HG03460 (cell line): ENCODE measurements around the gene FTCD.
"Not testable (repeated sequence)": the region's sequence is repeated elsewhere in the genome, so short reads cannot be mapped to it uniquely, and the experiment has no call there.

Source experiments
- ATAC-seq: cut with Tn5 transposase; IDR thresholded peaks from one replicate; pipeline ENCODE4 v1.9.1; 2021; ENCODE audit not compliant: unreplicated experiment

Gene FTCD

GRCh38 chr21:46171996-46172862, 16.9 kb upstream of the FTCD start:
- ATAC-seq: no peak

DNA sequence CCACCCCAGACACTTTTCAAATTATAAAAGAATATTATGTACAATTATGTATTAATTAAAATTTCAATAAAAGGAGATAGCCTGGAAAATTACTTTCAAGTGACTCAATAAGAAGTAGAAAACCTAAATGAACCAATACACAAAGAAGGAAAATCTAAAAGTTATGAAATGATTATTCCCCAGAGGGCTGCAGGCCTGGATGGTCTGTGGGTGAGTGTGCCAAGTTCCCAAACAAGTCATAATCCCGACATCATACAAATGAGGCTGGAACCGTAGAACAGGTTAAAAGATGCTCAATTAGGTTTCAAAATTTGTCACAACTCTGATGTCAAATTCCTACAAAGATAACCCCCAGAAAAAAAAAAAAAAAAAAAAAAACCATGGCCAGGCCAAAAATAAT, 16.2 kb upstream of the FTCD start:
- ATAC-seq: no peak

- ATAC-seq: not testable (repeated sequence)
These were observed 15.2 kb upstream of the FTCD start for GRCh38 chr21:46170436-46171193.

- no peak for ATAC-seq
These were observed 13.4 kb upstream of the FTCD start for GRCh38 chr21:46168659-46169386.

- ATAC-seq: no peak
These were observed 12.9 kb upstream of the FTCD start for GRCh38 chr21:46168238-46168637.

GRCh38 chr21:46165098-46165497, 9.7 kb upstream of the FTCD start:
- ATAC-seq: no peak

GRCh38 chr21:46163380-46163779, 8.0 kb upstream of the FTCD start:
- no peak for ATAC-seq

- no peak for ATAC-seq
These were observed 6.5 kb upstream of the FTCD start for GRCh38 chr21:46161633-46162592.

- ATAC-seq: no peak
These were observed 5.7 kb upstream of the FTCD start for GRCh38 chr21:46160907-46161632.

DNA sequence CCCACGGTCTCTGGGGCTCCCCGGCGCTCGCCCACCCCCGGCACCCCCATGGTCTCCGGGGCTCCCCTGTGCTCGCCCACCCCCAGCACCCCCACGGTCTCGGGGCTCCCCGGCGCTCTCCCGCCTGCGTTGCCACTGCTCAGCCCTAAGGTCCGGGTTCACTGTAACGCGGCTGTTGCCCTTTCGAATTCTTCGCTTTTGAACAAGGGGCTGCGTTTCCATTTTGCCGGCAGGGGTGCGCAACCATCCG, 5.2 kb upstream of the FTCD start:
- ATAC-seq: no peak

GRCh38 chr21:46159841-46160656, 4.7 kb upstream of the FTCD start:
- no peak for ATAC-seq

DNA sequence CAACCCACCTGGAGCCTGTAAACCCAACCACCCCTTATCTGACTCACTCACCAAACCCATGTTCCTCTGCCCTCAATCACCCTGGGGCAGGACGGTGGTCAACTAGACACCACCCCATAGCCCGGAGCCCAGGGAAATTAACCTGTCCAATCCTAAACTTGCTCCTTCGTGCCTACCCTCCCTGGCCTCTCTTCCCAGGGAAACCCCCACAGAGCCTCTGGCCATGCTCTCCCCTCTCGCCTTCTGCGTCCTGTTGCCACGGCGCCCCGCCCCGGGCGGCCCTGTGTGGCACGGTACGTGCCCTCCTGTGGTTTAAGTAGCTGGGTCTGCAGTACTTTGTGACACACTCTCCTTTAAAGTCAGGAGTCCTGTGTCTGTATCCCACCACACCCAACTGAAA, 4.0 kb upstream of the FTCD start:
- no peak for ATAC-seq

GRCh38 chr21:46158666-46159300, 3.4 kb upstream of the FTCD start:
- ATAC-seq: no peak

DNA sequence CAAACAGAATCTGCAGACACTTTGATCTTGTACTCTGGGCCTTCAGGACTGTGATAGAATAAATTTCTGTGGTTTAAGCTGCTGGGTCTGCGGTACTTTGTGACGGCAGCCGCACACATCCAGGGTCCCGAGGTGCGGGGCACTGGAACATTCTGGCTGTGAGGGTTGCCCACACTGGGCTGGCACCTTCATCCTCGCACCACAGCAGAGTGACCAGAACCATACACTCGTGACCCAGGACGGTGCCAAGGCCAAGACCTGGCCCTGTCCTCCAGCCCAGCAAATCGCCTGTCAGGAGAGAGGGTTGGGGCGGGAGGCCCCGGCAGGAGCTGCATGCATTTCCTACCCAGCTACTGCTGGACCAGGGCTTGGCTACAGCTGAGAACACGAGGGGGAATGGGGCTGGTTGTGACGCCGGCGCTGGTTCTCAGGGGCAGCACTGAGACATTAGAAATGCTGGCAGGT, 2.6 kb upstream of the FTCD start:
- no peak for ATAC-seq

DNA sequence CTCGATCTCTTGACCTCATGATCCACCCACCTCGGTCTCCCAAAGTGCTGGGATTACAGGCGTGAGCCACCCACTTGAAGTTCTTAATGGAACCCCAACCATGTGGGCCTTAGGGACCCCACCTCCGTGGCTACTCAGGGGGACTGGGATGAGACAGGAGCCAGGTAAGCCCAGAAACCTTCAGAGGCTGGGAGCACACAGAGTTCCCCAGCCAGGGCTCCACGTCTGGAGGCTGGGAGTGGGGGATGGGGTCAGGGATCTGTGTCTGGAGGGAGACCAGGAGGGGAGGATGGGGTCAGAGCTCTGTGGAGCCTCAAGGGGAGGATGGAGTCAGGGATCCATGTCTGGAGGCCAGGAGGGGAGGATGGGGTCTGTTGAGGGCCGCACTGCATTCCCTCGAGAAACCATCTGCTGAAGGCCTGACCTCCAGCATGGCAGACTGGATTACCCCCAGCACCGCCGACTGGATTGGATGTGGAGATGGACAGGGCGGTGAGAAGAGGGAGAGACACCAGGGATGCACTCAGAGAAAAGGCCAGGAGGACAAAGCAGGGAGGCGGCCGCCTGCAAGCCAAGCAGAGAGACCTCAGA, 2.1 kb upstream of the FTCD start:
- ATAC-seq: no peak

DNA sequence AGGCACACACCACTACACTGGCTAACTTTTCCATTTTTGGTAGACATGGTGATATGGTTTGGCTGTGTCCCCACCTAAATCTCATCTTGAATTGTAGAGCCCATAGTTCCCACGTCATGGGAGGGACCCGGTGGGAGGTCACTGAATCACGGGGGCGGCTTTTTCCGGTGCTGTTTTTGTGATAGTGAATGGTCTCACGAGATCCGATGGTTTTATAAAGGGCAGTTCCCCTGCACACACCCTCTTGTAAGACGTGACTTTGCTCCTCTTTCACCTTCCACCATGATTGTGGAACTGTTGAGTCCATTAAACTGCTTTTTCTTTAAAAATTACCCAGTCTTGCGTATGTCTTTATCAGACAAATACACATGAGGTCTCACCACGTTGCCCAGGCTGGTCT, 1.3 kb upstream of the FTCD start:
- ATAC-seq: no peak

DNA sequence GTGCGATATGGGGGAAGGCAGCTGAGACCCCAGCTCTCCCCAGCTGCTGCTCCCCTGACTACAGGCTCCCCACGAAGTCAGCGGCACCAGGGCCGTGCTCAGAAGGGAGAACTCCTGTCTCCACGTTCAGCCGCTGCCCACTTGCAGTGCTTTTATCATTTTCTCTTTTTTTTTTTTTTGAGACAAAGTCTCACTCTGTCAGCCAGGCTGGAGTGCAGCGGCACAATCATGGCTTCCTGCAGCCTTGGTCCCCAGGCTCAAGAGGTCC, 933 bp upstream of the FTCD start:
- no peak for ATAC-seq

DNA sequence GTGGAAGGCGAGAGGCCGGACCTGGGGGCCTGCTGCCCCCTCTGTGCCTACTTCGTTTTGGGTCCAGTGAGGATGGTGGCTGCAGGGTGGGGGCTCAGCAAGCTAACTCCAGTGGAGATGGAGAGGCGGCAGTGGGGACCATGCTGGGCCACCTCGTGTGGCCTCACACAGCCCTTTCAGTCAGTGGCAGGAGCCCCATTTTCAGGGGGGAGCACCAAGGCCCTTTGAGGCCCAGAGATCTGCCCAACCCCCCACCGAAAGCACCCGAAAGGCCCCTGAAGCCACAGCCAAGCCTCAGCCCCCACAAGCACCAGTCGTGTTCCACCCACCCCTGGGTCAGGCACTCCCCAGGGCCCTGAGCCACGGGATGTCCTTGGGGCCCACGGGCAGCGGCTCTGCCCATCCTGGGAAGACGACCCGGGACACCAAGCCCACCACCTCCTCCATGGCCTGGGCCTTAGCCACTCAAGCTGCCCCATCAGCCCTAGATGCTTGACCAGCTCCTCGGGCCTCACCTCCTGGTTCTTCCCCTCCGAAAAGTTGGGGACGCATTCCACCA, 345 bp downstream of the FTCD start:
- no peak for ATAC-seq
